Mucosa of descending colon (tissue), 3 donors: Measurements from ENCODE around the gene FAM209B. TPM values are rescaled to one million over a fixed set of nuclear protein-coding genes. Genes with fewer than 3 reads are reported as not detected.
"Not testable (repeated sequence)": the region's sequence is repeated elsewhere in the genome, so short reads cannot be mapped to it uniquely, and the experiment has no call there.

Experiments used
- ATAC-seq: fragments of 200-7000 bp; cut with Tn5 transposase; one replicate; pipeline ENCODE4 v1.9.1; 2020; ENCODE audit warnings: mild to moderate bottlenecking, moderate library complexity
- DNase-seq, 3 donors: peaks; one replicate each; pipeline ENCODE4 v3.0.0-alpha.2; 2020
- H3K36me3 ChIP-seq: fragments of 200-600 bp; one replicate; pipeline ENCODE4 v1.8.0; 2021; ENCODE audit warnings: low read depth, mild to moderate bottlenecking
- H3K4me1 ChIP-seq: fragments of 200-600 bp; one replicate; pipeline ENCODE4 v1.8.0; 2021; ENCODE audit warnings: low read depth, mild to moderate bottlenecking
- H3K4me3 ChIP-seq: fragments of 200-600 bp; one replicate; pipeline ENCODE4 v1.8.0; 2021; ENCODE audit warnings: mild to moderate bottlenecking
- H3K9me3 ChIP-seq: fragments of 200-600 bp; one replicate; pipeline ENCODE4 v1.8.0; 2021; ENCODE audit warnings: mild to moderate bottlenecking
- CTCF ChIP-seq: fragments of 200-600 bp; IDR thresholded peaks from one replicate; pipeline ENCODE4 v1.8.0; 2022; ENCODE audit warnings: antibody characterized with exemption, mild to moderate bottlenecking
- intact Hi-C, 2 donors: fragments of 100-400 bp; cut with DNase I in 1 of 2; cut with micrococcal nuclease in 1 of 2; formaldehyde crosslinking; loops; one replicate each; pipeline versions ENCODE4 v1.11.0 to v1.11.1; 2022; cut with DNase I, micrococcal nuclease
- total RNA-seq, 3 donors: library from RNA; stranded (reverse); fragmentation: NEBNext Ultra II Directional in 2 of 3; extraction: Animal tissue kit (Norgen Biotek cat#: 25700) in 2 of 3; gene quantifications; one replicate each; pipeline versions ENCODE4 v1.2.1 to v1.2.4, GENCODE V29; 2021 to 2023
- donor health status: DM: no; HTN: no; CAD: no; lungs with moderate emphysema.
- donor health status: DM: no; HTN: no; CAD: no.
- donor health status: DM: no; HTN: yes; CAD: no.

FAM209B gene
- total RNA-seq, 3 donors from 2014 or later = not detected

GRCh38 chr20:56551571-56551970 is 18.5 kb downstream of the FAM209B start:
- H3K4me1 ChIP-seq = no peaks in the 10 kb centered on the region
- intact Hi-C loops = loop anchor here in 1 of 2 donors (10.0 kb wide), 1 partner anchor 513 kb away; no protein-coding TSS in a partner anchor
- no peaks in the 10 kb centered on the region for H3K9me3 ChIP-seq
- ATAC-seq (no peak), DNase-seq (no peak)
- no peak for TF ChIP-seq CTCF
- H3K4me3 ChIP-seq = no peak overlapping the region
- H3K36me3 ChIP-seq = no peaks in the 10 kb centered on the region

GRCh38 chr20:56552911-56553629 is 20.0 kb downstream of the FAM209B start:
- Histone ChIP-seq H3K36me3 (no peaks in the 10 kb centered on the region), H3K9me3 (no peaks in the 10 kb centered on the region), H3K4me3 (no peak overlapping the region), H3K4me1 (no peaks in the 10 kb centered on the region)
- no peak for DNase-seq
- no peak for TF ChIP-seq CTCF
- no peak for ATAC-seq
- intact Hi-C loops = loop anchor here in 1 of 2 donors (10.0 kb wide), 1 partner anchor 512 kb away; no protein-coding TSS in a partner anchor

- Histone ChIP-seq H3K36me3 (no peaks in the 10 kb centered on the region), H3K4me3 (no peak overlapping the region), H3K9me3 (no peaks in the 10 kb centered on the region), H3K4me1 (no peaks in the 10 kb centered on the region)
- DNase-seq (peak in 1 of 3 donors; percentile 20), ATAC-seq (peak; percentile 74)
- no peak for TF ChIP-seq CTCF
- intact Hi-C loops = loop anchor here in 1 of 2 donors (10.0 kb wide), 1 partner anchor 510 kb away; no protein-coding TSS in a partner anchor
These were observed 21.8 kb downstream of the FAM209B start for GRCh38 chr20:56554869-56555268.

- intact Hi-C loops = loop anchor here in 1 of 2 donors (10.0 kb wide), 1 partner anchor 506 kb away; no protein-coding TSS in a partner anchor
- TF ChIP-seq CTCF = no peak
- ATAC-seq (no peak), DNase-seq (peak in 1 of 3 donors; percentile 1)
- Histone ChIP-seq H3K4me3 (no peak overlapping the region), H3K9me3 (no peaks in the 10 kb centered on the region), H3K36me3 (no peaks in the 10 kb centered on the region), H3K4me1 (no peaks in the 10 kb centered on the region)
These were observed 25.9 kb downstream of the FAM209B start for GRCh38 chr20:56558968-56559367.

GRCh38 chr20:56564526-56564925 is 31.5 kb downstream of the FAM209B start:
- intact Hi-C loops, H3K4me1 ChIP-seq, ATAC-seq, H3K4me3 ChIP-seq, H3K36me3 ChIP-seq, H3K9me3 ChIP-seq: not testable (repeated sequence)
- peak in 1 of 3 donors; percentile 10 for DNase-seq

- Histone ChIP-seq H3K4me3 (no peak overlapping the region), H3K9me3 (no peaks in the 10 kb centered on the region), H3K4me1 (no peaks in the 10 kb centered on the region), H3K36me3 (no peaks in the 10 kb centered on the region)
- DNase-seq (no peak), ATAC-seq (no peak)
- intact Hi-C loops = no loop called here
- TF ChIP-seq CTCF = no peak
These were observed 32.5 kb downstream of the FAM209B start for GRCh38 chr20:56565511-56565910.
